K562 (cell line): ENCODE data around the gene HNRNPF. TPM values are rescaled to one million over a fixed set of nuclear protein-coding genes. Genes with fewer than 3 reads are reported as not detected.
A peak's percentile ranks its signal among the peaks of the same experiment; 100 is the strongest.

Experiments
- CCNT2 ChIP-seq: IDR thresholded peaks from 2 replicates; pipeline ENCODE4 v1.6.1; 2011; ENCODE audit warnings: borderline replicate concordance, low read depth, mild to moderate bottlenecking, moderate library complexity, mixed read lengths, low read length; ENCODE audit not compliant: insufficient read length; ENCODE audit errors: extremely low read depth
- GATAD2A ChIP-seq: fragments of 450-650 bp; IDR thresholded peaks from 2 replicates; pipeline ENCODE4 v1.6.1; 2017
- HIVEP1 ChIP-seq: fragments of 250-450 bp; sonication (Bioruptor Pico); IDR thresholded peaks from 2 replicates; pipeline ENCODE4 v1.4.0; 2020; ENCODE audit warnings: mild to moderate bottlenecking
- PHTF2 ChIP-seq: fragments of 250-450 bp; sonication (Bioruptor Pico); IDR thresholded peaks from 2 replicates; pipeline ENCODE4 v1.5.0; 2021; ENCODE audit warnings: mild to moderate bottlenecking
- POLR2G ChIP-seq: fragments of 200-400 bp; formaldehyde crosslinking; IDR thresholded peaks from 2 replicates; pipeline ENCODE4 v1.6.1; 2017; ENCODE audit warnings: low read depth, mild to moderate bottlenecking, antibody characterized with exemption, low read length, moderate library complexity
- PURB ChIP-seq: sonication (generic); formaldehyde crosslinking; IDR thresholded peaks from 2 replicates; pipeline ENCODE4 v1.9.0; 2021; ENCODE audit warnings: low read depth, mild to moderate bottlenecking, missing genetic modification reagents
- SIRT6 ChIP-seq: IDR thresholded peaks from one replicate; pipeline ENCODE4 v1.6.1; 2012; ENCODE audit warnings: low read depth, mild to moderate bottlenecking, control low read depth, inconsistent platforms, low read length, moderate library complexity
- SMARCE1 ChIP-seq: fragments of 450-650 bp; IDR thresholded peaks from 2 replicates; pipeline ENCODE4 v1.7.1; 2016; ENCODE audit warnings: mild to moderate bottlenecking
- SREBF1 ChIP-seq: fragments of 150-350 bp; IDR thresholded peaks from 2 replicates; pipeline ENCODE4 v1.6.1; 2014; ENCODE audit warnings: antibody characterized with exemption, low read depth, low read length, borderline replicate concordance
- TCFL5 ChIP-seq: fragments of 250-450 bp; sonication (Bioruptor Pico); conservative IDR thresholded peaks from 2 replicates; pipeline ENCODE4 v1.6.1; 2021; ENCODE audit warnings: mild to moderate bottlenecking, moderate library complexity, matching md5 sums
- TOE1 ChIP-seq, 2 experiments: fragments of 450-650 bp in 1 of 2; sonication (generic) in 1 of 2; formaldehyde crosslinking in 1 of 2; IDR thresholded peaks; 2 replicates each; pipeline versions ENCODE4 v1.7.1 to v1.8.0; 2016 to 2022; ENCODE audit warnings: borderline replicate concordance in 2 of 2, mild to moderate bottlenecking in 2 of 2, antibody characterized with exemption in 1 of 2, inconsistent platforms in 1 of 2, low read depth in 1 of 2, missing genetic modification reagents in 1 of 2, moderate library complexity in 1 of 2
- ZEB2 ChIP-seq: fragments of 450-650 bp; IDR thresholded peaks from 2 replicates; pipeline ENCODE4 v1.6.1; 2016
- ZNF224 ChIP-seq: sonication (generic); formaldehyde crosslinking; IDR thresholded peaks from 2 replicates; pipeline ENCODE4 v1.8.0; 2022; ENCODE audit warnings: mild to moderate bottlenecking, missing genetic modification reagents
- ZNF324 ChIP-seq: fragments of 250-450 bp; sonication (Bioruptor Pico); IDR thresholded peaks from 2 replicates; pipeline ENCODE4 v1.4.0; 2020; ENCODE audit warnings: mild to moderate bottlenecking
- ZNF445 ChIP-seq: fragments of 250-450 bp; sonication (Bioruptor Pico); IDR thresholded peaks from 2 replicates; pipeline ENCODE4 v1.4.0; 2020; ENCODE audit warnings: low read depth, mild to moderate bottlenecking, moderate library complexity
- ZNF551 ChIP-seq: fragments of 250-450 bp; sonication (Bioruptor Pico); IDR thresholded peaks from 2 replicates; pipeline ENCODE4 v1.5.0; 2021; ENCODE audit warnings: mild to moderate bottlenecking, moderate library complexity
- ZNF57 ChIP-seq: fragments of 450-650 bp; formaldehyde crosslinking; IDR thresholded peaks from 2 replicates; pipeline ENCODE4 v1.4.0; 2020; ENCODE audit warnings: mild to moderate bottlenecking, moderate library complexity
- ZNF699 ChIP-seq: fragments of 250-450 bp; sonication (Bioruptor Pico); IDR thresholded peaks from 2 replicates; pipeline ENCODE4 v1.8.0; 2021; ENCODE audit warnings: mild to moderate bottlenecking, moderate library complexity; ENCODE audit not compliant: insufficient replicate concordance
- polyA plus RNA-seq, 8 experiments: library from polyadenylated mRNA; depleted of rRNA in 4 of 8; stranded (reverse) in 5 of 8; unstranded in 3 of 8; fragments of >200 nt; fragmentation: Nextera tagmentation in 2 of 8; fragmentation: Illumina TruSeq in 1 of 8; extraction: Ambion mirVana in 2 of 8; extraction: Trizol in 1 of 8; gene quantifications; 2 replicates each; pipeline versions ENCODE4 v1.2.1 to v1.2.3, GENCODE V29; 2011 to 2014; ENCODE audit warnings: inconsistent platforms in 1 of 8, missing spikeins in 1 of 8
- total RNA-seq, 7 experiments: library from RNA; depleted of rRNA in 6 of 7; stranded (reverse); fragments of >200 nt in 6 of 7; fragmentation: Illumina TruSeq in 2 of 7; extraction: Trizol in 2 of 7; gene quantifications; 2 replicates each; pipeline versions ENCODE4 v1.2.1 to v1.2.3, GENCODE V29; 2011 to 2021; ENCODE audit warnings: low replicate concordance in 1 of 7
- TF ChIP-seq, protein P1 (sequence below): fragments of 450-650 bp; formaldehyde crosslinking; IDR thresholded peaks from 2 replicates; pipeline ENCODE4 v1.4.0; 2022; ENCODE audit warnings: missing genetic modification characterization
- TF ChIP-seq, protein P2 (sequence below): sonication (generic); formaldehyde crosslinking; IDR thresholded peaks from 2 replicates; pipeline ENCODE4 v1.8.0; 2022; ENCODE audit warnings: mild to moderate bottlenecking, missing genetic modification reagents

The HNRNPF gene
- total and polyA plus RNA-seq, 9 of the 15 experiments (the other 6 are each of a cell fraction or from before 2014, with no cell fraction given), result 192 to 489 (median 416) TPM

DNA sequence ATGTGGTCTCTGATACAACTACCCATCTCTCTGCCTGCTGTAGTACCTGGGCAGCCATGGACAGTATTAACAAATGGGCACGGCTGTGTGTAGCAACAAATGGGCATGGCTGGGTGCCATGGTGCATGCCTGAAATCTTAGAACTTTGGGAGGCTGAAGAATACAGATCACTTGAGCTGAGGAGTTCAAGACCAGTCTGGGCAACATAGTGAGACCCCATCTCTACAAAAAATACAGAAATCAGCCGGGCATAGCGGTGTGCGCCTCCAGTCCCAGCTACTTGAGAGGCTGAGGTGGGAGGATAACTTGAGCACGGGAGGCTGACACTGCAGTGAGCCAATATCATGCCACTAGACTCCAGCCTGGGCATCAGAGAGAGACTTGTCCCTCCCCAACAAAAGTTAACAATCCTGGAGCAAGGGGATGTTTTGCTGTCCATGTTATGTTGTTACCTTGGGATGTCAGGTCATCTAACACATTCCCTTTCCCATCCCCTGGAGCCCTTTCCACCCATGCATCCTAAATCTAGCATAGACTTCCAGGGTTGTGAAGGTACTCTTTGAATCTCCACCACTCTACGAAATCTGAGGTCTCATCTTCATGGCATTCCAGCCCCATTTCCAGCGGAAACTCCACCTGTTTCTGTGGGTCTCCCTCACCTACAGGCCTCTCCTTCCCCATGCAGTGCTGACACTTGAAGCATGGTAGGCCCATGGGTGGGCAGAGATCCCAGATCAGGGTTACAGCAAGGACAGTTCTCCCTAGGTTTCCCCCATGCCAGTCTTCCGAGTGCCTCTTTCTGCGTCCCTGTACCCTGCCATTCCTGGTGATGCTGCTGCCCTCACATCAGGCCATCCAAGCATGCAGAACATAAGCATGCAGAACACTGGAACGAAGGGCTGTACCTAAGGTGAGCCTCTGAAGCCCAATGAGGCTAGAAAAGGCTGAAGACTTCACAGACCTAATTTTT is 24.4 kb downstream of the HNRNPF start (continued):
- TF ChIP-seq ZNF445 (CRISPR knock-in tag) (peak; percentile 41; the same call in 1 of the 2 replicates), PURB (CRISPR knock-in tag) (no peak), SIRT6 (peak; percentile 48), HIVEP1 (CRISPR knock-in tag) (0 out of 2 replicates have a peak, but pooled peaks have one; percentile 36), PHTF2 (CRISPR knock-in tag) (0 out of 2 replicates have a peak, but pooled peaks have one; percentile 19), TCFL5 (no peak), SREBF1 (no peak), CCNT2 (peak; percentile 38), TOE1 (IDR thresholded peaks at IDR 0.05; ENCODE audit: borderline replicate concordance) (0 out of 2 replicates have a peak, but pooled peaks have one; percentile 13), TOE1 (CRISPR knock-in tag; IDR thresholded peaks at IDR 0.05; ENCODE audit: borderline replicate concordance, low read depth) (no peak), ZNF699 (CRISPR knock-in tag) (no peak), ZEB2 (0 out of 2 replicates have a peak, but pooled peaks have one; percentile 18), SMARCE1 (no peak), POLR2G (peak; percentile 59; the same call in 1 of the 2 replicates), GATAD2A (no peak), ZNF57 (CRISPR knock-in tag) (peak; percentile 76; the same call in 1 of the 2 replicates), ZNF324 (CRISPR knock-in tag) (0 out of 2 replicates have a peak, but pooled peaks have one; percentile 39), ZNF224 (CRISPR knock-in tag) (no peak), ZNF551 (CRISPR knock-in tag) (peak; percentile 81)
- TF ChIP-seq, protein P1, sequence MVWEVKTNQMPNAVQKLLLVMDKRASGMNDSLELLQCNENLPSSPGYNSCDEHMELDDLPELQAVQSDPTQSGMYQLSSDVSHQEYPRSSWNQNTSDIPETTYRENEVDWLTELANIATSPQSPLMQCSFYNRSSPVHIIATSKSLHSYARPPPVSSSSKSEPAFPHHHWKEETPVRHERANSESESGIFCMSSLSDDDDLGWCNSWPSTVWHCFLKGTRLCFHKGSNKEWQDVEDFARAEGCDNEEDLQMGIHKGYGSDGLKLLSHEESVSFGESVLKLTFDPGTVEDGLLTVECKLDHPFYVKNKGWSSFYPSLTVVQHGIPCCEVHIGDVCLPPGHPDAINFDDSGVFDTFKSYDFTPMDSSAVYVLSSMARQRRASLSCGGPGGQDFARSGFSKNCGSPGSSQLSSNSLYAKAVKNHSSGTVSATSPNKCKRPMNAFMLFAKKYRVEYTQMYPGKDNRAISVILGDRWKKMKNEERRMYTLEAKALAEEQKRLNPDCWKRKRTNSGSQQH (CRISPR knock-in tag), result peak; percentile 97
- TF ChIP-seq, protein P2, sequence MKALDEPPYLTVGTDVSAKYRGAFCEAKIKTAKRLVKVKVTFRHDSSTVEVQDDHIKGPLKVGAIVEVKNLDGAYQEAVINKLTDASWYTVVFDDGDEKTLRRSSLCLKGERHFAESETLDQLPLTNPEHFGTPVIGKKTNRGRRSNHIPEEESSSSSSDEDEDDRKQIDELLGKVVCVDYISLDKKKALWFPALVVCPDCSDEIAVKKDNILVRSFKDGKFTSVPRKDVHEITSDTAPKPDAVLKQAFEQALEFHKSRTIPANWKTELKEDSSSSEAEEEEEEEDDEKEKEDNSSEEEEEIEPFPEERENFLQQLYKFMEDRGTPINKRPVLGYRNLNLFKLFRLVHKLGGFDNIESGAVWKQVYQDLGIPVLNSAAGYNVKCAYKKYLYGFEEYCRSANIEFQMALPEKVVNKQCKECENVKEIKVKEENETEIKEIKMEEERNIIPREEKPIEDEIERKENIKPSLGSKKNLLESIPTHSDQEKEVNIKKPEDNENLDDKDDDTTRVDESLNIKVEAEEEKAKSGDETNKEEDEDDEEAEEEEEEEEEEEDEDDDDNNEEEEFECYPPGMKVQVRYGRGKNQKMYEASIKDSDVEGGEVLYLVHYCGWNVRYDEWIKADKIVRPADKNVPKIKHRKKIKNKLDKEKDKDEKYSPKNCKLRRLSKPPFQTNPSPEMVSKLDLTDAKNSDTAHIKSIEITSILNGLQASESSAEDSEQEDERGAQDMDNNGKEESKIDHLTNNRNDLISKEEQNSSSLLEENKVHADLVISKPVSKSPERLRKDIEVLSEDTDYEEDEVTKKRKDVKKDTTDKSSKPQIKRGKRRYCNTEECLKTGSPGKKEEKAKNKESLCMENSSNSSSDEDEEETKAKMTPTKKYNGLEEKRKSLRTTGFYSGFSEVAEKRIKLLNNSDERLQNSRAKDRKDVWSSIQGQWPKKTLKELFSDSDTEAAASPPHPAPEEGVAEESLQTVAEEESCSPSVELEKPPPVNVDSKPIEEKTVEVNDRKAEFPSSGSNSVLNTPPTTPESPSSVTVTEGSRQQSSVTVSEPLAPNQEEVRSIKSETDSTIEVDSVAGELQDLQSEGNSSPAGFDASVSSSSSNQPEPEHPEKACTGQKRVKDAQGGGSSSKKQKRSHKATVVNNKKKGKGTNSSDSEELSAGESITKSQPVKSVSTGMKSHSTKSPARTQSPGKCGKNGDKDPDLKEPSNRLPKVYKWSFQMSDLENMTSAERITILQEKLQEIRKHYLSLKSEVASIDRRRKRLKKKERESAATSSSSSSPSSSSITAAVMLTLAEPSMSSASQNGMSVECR (CRISPR knock-in tag), result no peak
